ENCODE data around the gene CHGA. TPM values are rescaled to one million over a fixed set of nuclear protein-coding genes. Genes with fewer than 3 reads are reported as not detected.

The CHGA gene
- total RNA-seq, 1 experiment from 2014 or later = not detected

DNA sequence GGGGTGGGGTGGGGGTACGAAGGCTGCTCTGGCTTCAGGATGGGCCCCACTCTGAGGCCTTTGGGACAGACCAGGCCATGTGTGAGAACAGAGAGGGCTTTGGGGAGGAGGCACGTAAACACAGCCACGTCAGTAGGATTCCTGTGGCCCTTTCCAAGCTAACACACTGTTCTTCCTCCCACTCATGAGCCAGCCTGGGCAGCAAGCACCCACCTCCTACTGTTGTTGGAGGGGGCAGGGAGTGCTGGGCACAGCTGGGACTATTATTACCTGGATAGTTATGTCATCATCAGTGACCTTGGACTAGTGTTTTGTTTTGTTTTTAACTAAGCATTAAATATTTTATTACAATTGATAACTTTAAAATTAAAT is 5.3 kb downstream of the CHGA start:
- Histone ChIP-seq H3K27ac (ENCODE audit: low read length) (no peak overlapping the region), H3K9me3 (ENCODE audit: control insufficient read depth, insufficient read depth, low read depth, low read length) (no peaks in the 10 kb centered on the region), H3K36me3 (ENCODE audit: control insufficient read depth, insufficient read depth, low read length) (no peaks in the 10 kb centered on the region), H3K4me3 (ENCODE audit: low read depth in 2 of 2, low read length in 2 of 2) (no peak overlapping the region), H3K27me3 (ENCODE audit: control insufficient read depth, insufficient read depth, low read length) (no peaks in the 10 kb centered on the region), H3K4me1 (ENCODE audit: control insufficient read depth, insufficient read depth, low read length) (no peaks in the 10 kb centered on the region)
- no peak for ATAC-seq
- BruUV-seq (replicated peaks) = no TSS peak
- no peak for TF ChIP-seq POLR2AphosphoS5 (IDR thresholded peaks at IDR 0.05; ENCODE audit: low read depth, low read length)
- TF ChIP-seq, protein P1, sequence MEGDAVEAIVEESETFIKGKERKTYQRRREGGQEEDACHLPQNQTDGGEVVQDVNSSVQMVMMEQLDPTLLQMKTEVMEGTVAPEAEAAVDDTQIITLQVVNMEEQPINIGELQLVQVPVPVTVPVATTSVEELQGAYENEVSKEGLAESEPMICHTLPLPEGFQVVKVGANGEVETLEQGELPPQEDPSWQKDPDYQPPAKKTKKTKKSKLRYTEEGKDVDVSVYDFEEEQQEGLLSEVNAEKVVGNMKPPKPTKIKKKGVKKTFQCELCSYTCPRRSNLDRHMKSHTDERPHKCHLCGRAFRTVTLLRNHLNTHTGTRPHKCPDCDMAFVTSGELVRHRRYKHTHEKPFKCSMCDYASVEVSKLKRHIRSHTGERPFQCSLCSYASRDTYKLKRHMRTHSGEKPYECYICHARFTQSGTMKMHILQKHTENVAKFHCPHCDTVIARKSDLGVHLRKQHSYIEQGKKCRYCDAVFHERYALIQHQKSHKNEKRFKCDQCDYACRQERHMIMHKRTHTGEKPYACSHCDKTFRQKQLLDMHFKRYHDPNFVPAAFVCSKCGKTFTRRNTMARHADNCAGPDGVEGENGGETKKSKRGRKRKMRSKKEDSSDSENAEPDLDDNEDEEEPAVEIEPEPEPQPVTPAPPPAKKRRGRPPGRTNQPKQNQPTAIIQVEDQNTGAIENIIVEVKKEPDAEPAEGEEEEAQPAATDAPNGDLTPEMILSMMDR (IDR thresholded peaks at IDR 0.05) = no peak
- TF ChIP-seq, protein P2, sequence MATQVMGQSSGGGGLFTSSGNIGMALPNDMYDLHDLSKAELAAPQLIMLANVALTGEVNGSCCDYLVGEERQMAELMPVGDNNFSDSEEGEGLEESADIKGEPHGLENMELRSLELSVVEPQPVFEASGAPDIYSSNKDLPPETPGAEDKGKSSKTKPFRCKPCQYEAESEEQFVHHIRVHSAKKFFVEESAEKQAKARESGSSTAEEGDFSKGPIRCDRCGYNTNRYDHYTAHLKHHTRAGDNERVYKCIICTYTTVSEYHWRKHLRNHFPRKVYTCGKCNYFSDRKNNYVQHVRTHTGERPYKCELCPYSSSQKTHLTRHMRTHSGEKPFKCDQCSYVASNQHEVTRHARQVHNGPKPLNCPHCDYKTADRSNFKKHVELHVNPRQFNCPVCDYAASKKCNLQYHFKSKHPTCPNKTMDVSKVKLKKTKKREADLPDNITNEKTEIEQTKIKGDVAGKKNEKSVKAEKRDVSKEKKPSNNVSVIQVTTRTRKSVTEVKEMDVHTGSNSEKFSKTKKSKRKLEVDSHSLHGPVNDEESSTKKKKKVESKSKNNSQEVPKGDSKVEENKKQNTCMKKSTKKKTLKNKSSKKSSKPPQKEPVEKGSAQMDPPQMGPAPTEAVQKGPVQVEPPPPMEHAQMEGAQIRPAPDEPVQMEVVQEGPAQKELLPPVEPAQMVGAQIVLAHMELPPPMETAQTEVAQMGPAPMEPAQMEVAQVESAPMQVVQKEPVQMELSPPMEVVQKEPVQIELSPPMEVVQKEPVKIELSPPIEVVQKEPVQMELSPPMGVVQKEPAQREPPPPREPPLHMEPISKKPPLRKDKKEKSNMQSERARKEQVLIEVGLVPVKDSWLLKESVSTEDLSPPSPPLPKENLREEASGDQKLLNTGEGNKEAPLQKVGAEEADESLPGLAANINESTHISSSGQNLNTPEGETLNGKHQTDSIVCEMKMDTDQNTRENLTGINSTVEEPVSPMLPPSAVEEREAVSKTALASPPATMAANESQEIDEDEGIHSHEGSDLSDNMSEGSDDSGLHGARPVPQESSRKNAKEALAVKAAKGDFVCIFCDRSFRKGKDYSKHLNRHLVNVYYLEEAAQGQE (IDR thresholded peaks at IDR 0.05; ENCODE audit: insufficient read depth in 1 of 2, low read depth in 2 of 2, low read length in 1 of 2) = no peak
- no peak for TF ChIP-seq SIN3A (IDR thresholded peaks at IDR 0.05; ENCODE audit: borderline replicate concordance, insufficient read depth, low read depth, low read length)
- no peak for TF ChIP-seq TCF7L2 (IDR thresholded peaks at IDR 0.05; ENCODE audit: low read depth, low read length)
- in situ Hi-C loops (cut with HindIII; ENCODE audit: low pct_unique_long_range_greater_than_20kb, low sequenced_read_pairs) (no loop called here), intact Hi-C loops (cut with micrococcal nuclease; ENCODE audit: unreplicated experiment) (no loop called here)
- CTCF ChIA-PET = no interaction called here
- POLR2A ChIA-PET = no interaction called here
- DNase-seq (ENCODE audit: low read depth, low spot score) = no peak

DNA sequence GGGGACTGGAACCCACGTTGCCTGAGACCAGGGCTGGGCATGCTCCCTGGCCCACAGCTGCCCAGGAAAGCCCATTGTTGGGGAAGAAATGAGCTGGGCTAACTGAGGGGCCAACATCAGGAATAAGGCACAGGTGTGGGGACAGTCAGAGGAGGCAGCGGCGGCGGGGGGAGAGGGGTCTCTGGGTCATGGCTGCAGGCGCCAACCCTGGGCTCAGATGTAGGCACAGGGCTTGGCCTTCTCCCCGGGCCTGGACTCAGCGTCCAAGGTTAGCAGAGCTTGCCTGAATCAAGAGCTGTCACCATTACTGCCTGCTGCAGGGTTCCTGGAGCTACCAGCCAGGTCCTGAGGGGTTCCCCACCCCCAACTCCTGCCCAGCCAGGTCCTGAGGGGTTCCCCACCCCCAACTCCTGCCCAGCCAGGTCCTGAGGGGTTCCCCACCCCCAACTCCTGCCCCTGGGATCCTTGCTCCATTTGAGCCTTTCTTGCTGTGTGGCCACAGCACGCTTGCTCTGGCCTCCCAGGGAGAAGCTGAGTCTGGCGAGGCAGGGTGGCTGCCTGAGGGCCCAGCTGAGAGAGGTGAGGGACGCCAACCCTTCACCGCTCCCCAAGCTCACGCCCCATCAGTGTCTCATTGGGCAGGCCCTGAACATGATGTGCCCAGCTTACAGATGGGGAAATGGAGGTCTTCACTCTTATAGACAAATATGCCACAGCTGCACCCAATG is 6.2 kb downstream of the CHGA start:
- intact Hi-C loops (cut with micrococcal nuclease; ENCODE audit: unreplicated experiment) = no loop called here

More for the DNA sequence above, 6.2 kb downstream of the CHGA start:
- Histone ChIP-seq H3K9me3 (ENCODE audit: control insufficient read depth, insufficient read depth, low read depth, low read length) (no peaks in the 10 kb centered on the region), H3K4me1 (ENCODE audit: control insufficient read depth, insufficient read depth, low read length) (no peaks in the 10 kb centered on the region), H3K4me3 (ENCODE audit: low read depth in 2 of 2, low read length in 2 of 2) (no peak overlapping the region), H3K27ac (ENCODE audit: low read length) (no peak overlapping the region), H3K27me3 (ENCODE audit: control insufficient read depth, insufficient read depth, low read length) (no peaks in the 10 kb centered on the region), H3K36me3 (ENCODE audit: control insufficient read depth, insufficient read depth, low read length) (no peaks in the 10 kb centered on the region)
- BruUV-seq (replicated peaks) = no TSS peak
- ATAC-seq (no peak), DNase-seq (ENCODE audit: low read depth, low spot score) (no peak)
- POLR2A ChIA-PET = no interaction called here
- TF ChIP-seq, protein P1 (IDR thresholded peaks at IDR 0.05) = no peak
- no peak for TF ChIP-seq SIN3A (IDR thresholded peaks at IDR 0.05; ENCODE audit: borderline replicate concordance, insufficient read depth, low read depth, low read length)
- TF ChIP-seq TCF7L2 (IDR thresholded peaks at IDR 0.05; ENCODE audit: low read depth, low read length) = no peak
- no peak for TF ChIP-seq POLR2AphosphoS5 (IDR thresholded peaks at IDR 0.05; ENCODE audit: low read depth, low read length)
- TF ChIP-seq, protein P2 (IDR thresholded peaks at IDR 0.05; ENCODE audit: insufficient read depth in 1 of 2, low read depth in 2 of 2, low read length in 1 of 2) = no peak
- CTCF ChIA-PET = no interaction called here
- in situ Hi-C loops (cut with HindIII; ENCODE audit: low pct_unique_long_range_greater_than_20kb, low sequenced_read_pairs) = no loop called here

Measured in Panc1 (cell line).